ENCODE data around the gene C22orf31. TPM values are rescaled to one million over a fixed set of nuclear protein-coding genes. Genes with fewer than 3 reads are reported as not detected.

C22orf31 gene
- total RNA-seq, 2 donors from 2014 or later: not detected

Other genes with a start within 250 kb of the C22orf31 start
- under 1 TPM; 0.86 to 0.94 TPM for gene ZNRF3, start 178.3 kb downstream of the C22orf31 start, total RNA-seq
- gene KREMEN1, start 11.2 kb upstream of the C22orf31 start, total RNA-seq: under 1 TPM; 0.09 to 0.53 TPM
- gene EMID1, start 144.1 kb upstream of the C22orf31 start, total RNA-seq: under 1 TPM in 1 of 2 donors, not detected in 1; 0.14 TPM
- 10 to 100 TPM; 22.4 to 29.4 TPM for gene RHBDD3, start 206.2 kb upstream of the C22orf31 start, total RNA-seq
- 100 to 1,000 TPM; 279 to 285 TPM for gene EWSR1, start 206.4 kb upstream of the C22orf31 start, total RNA-seq
- gene GAS2L1, start 244.8 kb upstream of the C22orf31 start, total RNA-seq: under 1 TPM; 0.41 to 0.79 TPM

Data from activated T-cell treated with anti-CD3 and anti-CD28 coated beads, Interleukin-2, amount 50 U/mL, for 72 hours (primary cell).